Caco-2 (cell line): ENCODE data around the gene VPS41. TPM values are rescaled to one million over a fixed set of nuclear protein-coding genes. Genes with fewer than 3 reads are reported as not detected.

Source experiments
- BruUV-seq: library from RNA; stranded (reverse); fragments of 400-500 nt; replicated peaks from 2 replicates; lab custom pipeline; 2021; lab: Mats Ljungman, UMichigan
- CTCF ChIA-PET: fragments of 300-600 bp; sonication (Branson Sonifier 250); formaldehyde crosslinking; loops from one replicate; lab custom pipeline; 2022; ENCODE audit warnings: antibody characterized with exemption; lab: Charles Lee
- POLR2A ChIA-PET: fragments of 300-600 bp; sonication (Branson Sonifier 250); formaldehyde crosslinking; loops from one replicate; lab custom pipeline; 2022; ENCODE audit warnings: antibody characterized with exemption; lab: Charles Lee
- DNase-seq, 2 experiments: peaks; one replicate each; pipeline versions ENCODE4 v3.0.0 to v3.0.0-alpha.2; 2020 to 2022
- H3K27me3 ChIP-seq: replicated peaks from 2 replicates; pipeline ENCODE4 v1.6.0; 2011; ENCODE audit warnings: low read length; ENCODE audit not compliant: control insufficient read depth, insufficient read depth
- H3K36me3 ChIP-seq: 2 replicates; pipeline ENCODE4 v1.5.1; 2011; ENCODE audit warnings: low read length; ENCODE audit not compliant: control insufficient read depth, insufficient read depth
- H3K4me1 ChIP-seq: fragments of 250-450 bp; sonication (Bioruptor Pico); 2 replicates; pipeline ENCODE4 v1.5.1; 2020; ENCODE audit warnings: mild to moderate bottlenecking
- H3K4me3 ChIP-seq: 2 replicates; pipeline ENCODE4 v1.5.1; 2011; ENCODE audit warnings: low read depth, mild to moderate bottlenecking, control low read depth, low read length
- H3K9me3 ChIP-seq: fragments of 250-450 bp; sonication (Bioruptor Pico); 2 replicates; pipeline ENCODE4 v1.5.1; 2020; ENCODE audit warnings: mild to moderate bottlenecking, moderate library complexity
- H3K27ac Mint-ChIP-seq: one replicate; pipeline ENCODE4 v1.8.0; 2022; ENCODE audit warnings: mixed read lengths; ENCODE audit not compliant: unreplicated experiment
- H3K27me3 Mint-ChIP-seq: one replicate; pipeline ENCODE4 v1.8.0; 2022; ENCODE audit warnings: mixed read lengths; ENCODE audit not compliant: insufficient read depth, unreplicated experiment
- H3K36me3 Mint-ChIP-seq: one replicate; pipeline ENCODE4 v1.8.0; 2022; ENCODE audit warnings: mild to moderate bottlenecking, mixed read lengths; ENCODE audit not compliant: insufficient read depth, unreplicated experiment
- H3K4me1 Mint-ChIP-seq: one replicate; pipeline ENCODE4 v1.8.0; 2022; ENCODE audit warnings: low read depth, mixed read lengths; ENCODE audit not compliant: unreplicated experiment
- H3K4me3 Mint-ChIP-seq: one replicate; pipeline ENCODE4 v1.8.0; 2022; ENCODE audit warnings: mild to moderate bottlenecking, moderate library complexity, mixed read lengths; ENCODE audit not compliant: unreplicated experiment
- H3K9me3 Mint-ChIP-seq: one replicate; pipeline ENCODE4 v1.8.0; 2022; ENCODE audit warnings: mixed read lengths; ENCODE audit not compliant: unreplicated experiment
- CTCF ChIP-seq, 2 experiments: fragments of 200-600 bp in 1 of 2; IDR thresholded peaks; 1 replicate in 1 of 2; 2 replicates in 1 of 2; pipeline versions ENCODE4 v1.5.1 to v1.8.0; 2011 to 2022; ENCODE audit warnings: antibody characterized with exemption in 1 of 2, control low read depth in 1 of 2, inconsistent platforms in 1 of 2, low read depth in 1 of 2, low read length in 1 of 2, mild to moderate bottlenecking in 1 of 2, moderate library complexity in 1 of 2; ENCODE audit not compliant: insufficient read depth in 1 of 2, severe bottlenecking in 1 of 2, unreplicated experiment in 1 of 2
- intact Hi-C: fragments of 100-400 bp; cut with micrococcal nuclease; formaldehyde crosslinking; loops from one replicate; pipeline ENCODE4 v1.10.0; 2022; ENCODE audit not compliant: unreplicated experiment
- total RNA-seq: library from RNA; stranded (reverse); gene quantifications from 2 replicates; pipeline ENCODE4 v1.2.3, GENCODE V29; 2022

The VPS41 gene
- total RNA-seq, 1 experiment from 2014 or later = 86.9 TPM

DNA sequence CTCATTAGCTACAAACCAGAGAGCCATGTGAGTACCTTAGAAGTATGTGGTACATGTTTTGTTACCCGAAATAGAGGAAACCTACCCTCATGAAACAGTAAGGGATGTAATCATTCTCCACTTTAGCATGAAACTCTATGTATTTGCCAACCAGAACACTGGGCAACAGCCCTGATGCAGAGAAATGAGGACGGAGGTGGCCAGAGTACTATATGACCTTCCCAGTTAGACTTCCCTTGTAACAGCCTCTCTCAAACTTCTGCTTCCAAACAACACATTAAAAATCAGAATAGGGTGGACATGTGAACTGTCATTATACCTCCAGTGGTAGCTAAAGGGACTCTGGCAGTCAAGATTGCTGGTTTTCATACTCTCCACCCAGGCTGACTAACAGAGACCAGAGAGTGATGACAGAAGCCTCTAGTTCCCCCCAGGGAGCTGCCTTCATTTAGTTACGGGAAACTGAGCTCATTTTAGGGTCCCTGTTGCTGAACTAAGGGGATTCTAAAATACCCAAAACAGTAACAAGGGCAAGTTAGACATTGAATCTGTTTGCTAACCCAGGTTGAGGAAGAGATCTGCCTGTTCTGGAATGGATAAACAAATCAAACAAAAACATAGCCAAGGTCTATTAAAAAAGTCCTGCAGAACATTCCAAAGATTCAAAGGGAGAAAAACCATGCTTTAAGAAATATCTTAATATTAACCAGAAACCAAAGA is 83.1 kb downstream of the VPS41 start:
- Mint-ChIP-seq H3K27me3 (no peaks in the 10 kb centered on the region), H3K36me3 (peaks cover 6% of the 10 kb centered on the region), H3K9me3 (no peaks in the 10 kb centered on the region), H3K4me1 (peaks cover 17% of the 10 kb centered on the region), H3K4me3 (no peak overlapping the region), H3K27ac (no peak overlapping the region)
- DNase-seq = no peak
- Histone ChIP-seq H3K27me3 (no peaks in the 10 kb centered on the region), H3K36me3 (no peaks in the 10 kb centered on the region), H3K4me3 (no peak overlapping the region), H3K4me1 (0 out of 2 replicates have a peak, but pooled peaks cover 3% of the 10 kb centered on the region), H3K9me3 (no peaks in the 10 kb centered on the region)
- BruUV-seq = no TSS peak
- CTCF ChIA-PET = no interaction called here
- intact Hi-C loops = no loop called here
- POLR2A ChIA-PET = no interaction called here
- TF ChIP-seq CTCF (IDR thresholded peaks at IDR 0.05; ENCODE audit: insufficient read depth in 1 of 2, low read depth in 1 of 2, low read length in 1 of 2, severe bottlenecking in 1 of 2, unreplicated experiment in 1 of 2) = no peak

DNA sequence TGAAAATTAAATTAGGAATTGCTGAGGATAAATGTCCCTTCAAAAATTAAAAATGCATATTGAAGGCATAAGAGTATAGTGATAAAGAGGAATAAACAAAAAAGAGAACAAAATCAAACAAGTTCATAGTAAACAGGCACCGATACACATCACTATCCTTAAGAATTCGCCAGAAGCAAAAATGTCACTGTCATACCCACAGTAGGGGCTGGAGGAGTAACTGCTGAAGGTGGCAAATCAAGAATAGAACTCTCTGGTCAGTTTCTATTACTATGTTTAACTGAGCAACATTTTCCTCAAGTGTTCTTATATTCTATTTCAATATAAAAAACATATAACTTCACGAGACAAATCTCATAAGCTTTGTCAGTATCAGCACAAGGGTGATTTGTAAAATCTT is 84.0 kb downstream of the VPS41 start:
- Mint-ChIP-seq H3K36me3 (peaks cover 6% of the 10 kb centered on the region), H3K4me3 (no peak overlapping the region), H3K9me3 (no peaks in the 10 kb centered on the region), H3K27me3 (no peaks in the 10 kb centered on the region), H3K4me1 (peaks cover 17% of the 10 kb centered on the region), H3K27ac (no peak overlapping the region)
- TF ChIP-seq CTCF (IDR thresholded peaks at IDR 0.05; ENCODE audit: insufficient read depth in 1 of 2, low read depth in 1 of 2, low read length in 1 of 2, severe bottlenecking in 1 of 2, unreplicated experiment in 1 of 2) = no peak
- Histone ChIP-seq H3K4me3 (no peak overlapping the region), H3K27me3 (no peaks in the 10 kb centered on the region), H3K36me3 (no peaks in the 10 kb centered on the region), H3K9me3 (no peaks in the 10 kb centered on the region), H3K4me1 (0 out of 2 replicates have a peak, but pooled peaks cover 3% of the 10 kb centered on the region)
- intact Hi-C loops = no loop called here
- CTCF ChIA-PET = no interaction called here
- DNase-seq = no peak
- POLR2A ChIA-PET = no interaction called here
- BruUV-seq = no TSS peak

DNA sequence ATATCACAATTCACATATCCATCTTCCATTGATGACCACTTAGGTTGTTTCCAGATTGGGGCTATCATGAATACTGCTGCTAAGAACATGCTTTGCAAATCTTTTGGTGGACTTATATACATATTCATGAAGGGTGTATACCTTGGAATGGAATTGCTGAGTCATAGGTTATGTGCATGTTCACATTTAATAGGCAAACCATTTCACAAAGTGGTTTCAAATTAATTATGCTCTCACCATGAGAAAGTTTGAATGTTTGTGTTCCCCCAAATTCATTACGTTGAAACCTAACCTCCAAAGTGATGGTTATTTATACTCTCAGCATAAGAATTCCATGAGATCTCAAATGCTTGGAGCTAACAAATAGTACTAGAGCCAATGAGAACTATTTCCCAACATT is 86.4 kb downstream of the VPS41 start:
- no peak overlapping the region for H3K4me3 Mint-ChIP-seq
- no peak for DNase-seq
- Histone ChIP-seq H3K27me3 (no peaks in the 10 kb centered on the region), H3K9me3 (no peaks in the 10 kb centered on the region), H3K4me1 (0 out of 2 replicates have a peak, but pooled peaks cover 3% of the 10 kb centered on the region), H3K36me3 (no peaks in the 10 kb centered on the region), H3K4me3 (no peak overlapping the region)
- H3K36me3 Mint-ChIP-seq = no peaks in the 10 kb centered on the region
- TF ChIP-seq CTCF (IDR thresholded peaks at IDR 0.05; ENCODE audit: insufficient read depth in 1 of 2, low read depth in 1 of 2, low read length in 1 of 2, severe bottlenecking in 1 of 2, unreplicated experiment in 1 of 2) = no peak
- H3K27ac Mint-ChIP-seq = no peak overlapping the region
- BruUV-seq = no TSS peak
- CTCF ChIA-PET = no interaction called here
- POLR2A ChIA-PET = no interaction called here
- H3K27me3 Mint-ChIP-seq = no peaks in the 10 kb centered on the region
- peaks cover 17% of the 10 kb centered on the region for H3K4me1 Mint-ChIP-seq
- intact Hi-C loops = no loop called here
- H3K9me3 Mint-ChIP-seq = no peaks in the 10 kb centered on the region
